Right hindlimb (tissue), 1 donor: ENCODE data around the gene NAXD.
"Not testable (repeated sequence)": the region's sequence is repeated elsewhere in the genome, so short reads cannot be mapped to it uniquely, and the experiment has no call there.

Source experiments
- DNase-seq: peaks from one replicate; pipeline ENCODE4 v3.0.0-alpha.2; 2018

NAXD gene

DNA sequence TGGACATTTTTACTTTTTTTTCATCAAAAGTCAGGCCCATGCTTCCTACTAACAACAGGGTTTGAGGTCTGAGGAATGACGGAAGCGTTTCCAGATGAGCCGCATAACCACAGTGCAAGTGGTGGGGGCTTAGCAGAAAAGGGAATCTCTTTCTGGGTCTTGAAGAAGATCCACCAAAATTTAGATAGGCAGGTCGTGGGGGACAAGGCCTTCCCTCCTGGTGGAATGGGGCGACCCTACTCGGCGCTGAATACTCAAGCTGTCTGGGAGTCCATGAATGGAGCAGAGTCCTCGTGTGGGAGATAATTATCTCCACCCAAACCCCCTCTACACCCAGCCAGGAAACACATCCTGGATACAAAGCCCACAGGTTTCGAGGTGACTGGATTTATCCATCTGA lies 53.7 kb downstream of the NAXD start:
- DNase-seq, result no peak

DNA sequence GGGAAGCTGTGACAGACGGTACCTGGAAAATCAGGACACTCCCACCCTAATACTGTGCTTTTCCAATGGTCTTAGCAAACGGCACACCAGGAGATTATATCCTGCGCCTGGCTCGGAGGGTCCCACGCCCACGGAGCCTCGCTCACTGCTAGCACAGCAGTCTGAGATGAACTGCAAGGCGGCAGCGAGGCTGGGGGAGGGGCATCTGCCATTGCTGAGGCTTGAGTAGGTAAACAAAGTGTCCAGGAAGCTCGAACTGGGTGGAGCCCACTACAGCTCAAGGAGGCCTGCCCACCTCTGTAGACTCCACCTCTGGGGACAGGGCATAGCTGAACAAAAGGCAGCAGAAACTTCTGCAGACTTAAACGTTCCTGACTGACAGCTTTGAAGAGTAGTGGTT lies 54.5 kb downstream of the NAXD start:
- not testable (repeated sequence) for DNase-seq

DNA sequence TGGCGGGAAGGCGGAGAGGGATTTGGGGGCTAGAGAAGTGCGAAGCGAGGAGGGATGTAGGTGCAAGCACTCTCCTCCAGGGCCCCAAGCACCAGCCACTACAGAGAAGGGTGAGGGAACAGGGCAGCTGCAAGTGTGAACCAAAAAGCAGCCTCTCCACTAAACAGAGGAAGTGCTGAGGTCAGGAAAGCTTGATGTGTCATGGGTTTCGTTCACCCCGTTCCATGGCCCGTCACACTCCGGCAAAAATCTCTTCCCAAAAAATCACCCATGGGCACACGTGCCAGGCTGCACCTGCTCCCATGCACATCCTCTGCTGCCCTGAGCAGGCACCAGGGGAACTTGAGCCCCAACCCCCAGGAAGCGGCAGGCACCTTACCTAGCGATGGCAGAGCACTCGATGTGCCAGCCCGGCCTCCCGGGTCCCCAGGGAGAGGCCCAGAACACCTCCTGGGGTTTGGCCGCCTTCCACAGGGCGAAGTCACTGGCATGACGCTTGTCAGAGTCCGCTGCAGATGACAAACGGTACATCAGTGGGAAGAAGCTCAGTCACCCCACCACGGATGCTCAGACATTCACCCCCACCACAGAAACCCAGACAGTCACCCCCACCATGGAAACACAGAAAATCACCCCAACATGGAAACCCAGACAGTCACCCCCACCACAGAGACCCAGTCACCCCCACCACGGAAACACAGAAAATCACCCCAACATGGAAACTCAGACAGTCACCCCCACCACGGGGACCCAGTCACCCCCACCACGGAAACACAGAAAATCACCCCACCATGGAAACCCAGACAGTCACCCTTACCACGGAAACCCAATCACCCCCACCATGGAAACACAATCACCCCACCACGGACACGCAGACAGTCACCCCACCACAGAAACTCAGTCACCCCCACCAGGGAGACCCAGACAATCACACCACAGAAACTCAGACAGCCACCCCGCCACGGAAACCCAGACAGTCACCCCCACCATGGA lies 61.5 kb downstream of the NAXD start:
- no peak for DNase-seq

DNA sequence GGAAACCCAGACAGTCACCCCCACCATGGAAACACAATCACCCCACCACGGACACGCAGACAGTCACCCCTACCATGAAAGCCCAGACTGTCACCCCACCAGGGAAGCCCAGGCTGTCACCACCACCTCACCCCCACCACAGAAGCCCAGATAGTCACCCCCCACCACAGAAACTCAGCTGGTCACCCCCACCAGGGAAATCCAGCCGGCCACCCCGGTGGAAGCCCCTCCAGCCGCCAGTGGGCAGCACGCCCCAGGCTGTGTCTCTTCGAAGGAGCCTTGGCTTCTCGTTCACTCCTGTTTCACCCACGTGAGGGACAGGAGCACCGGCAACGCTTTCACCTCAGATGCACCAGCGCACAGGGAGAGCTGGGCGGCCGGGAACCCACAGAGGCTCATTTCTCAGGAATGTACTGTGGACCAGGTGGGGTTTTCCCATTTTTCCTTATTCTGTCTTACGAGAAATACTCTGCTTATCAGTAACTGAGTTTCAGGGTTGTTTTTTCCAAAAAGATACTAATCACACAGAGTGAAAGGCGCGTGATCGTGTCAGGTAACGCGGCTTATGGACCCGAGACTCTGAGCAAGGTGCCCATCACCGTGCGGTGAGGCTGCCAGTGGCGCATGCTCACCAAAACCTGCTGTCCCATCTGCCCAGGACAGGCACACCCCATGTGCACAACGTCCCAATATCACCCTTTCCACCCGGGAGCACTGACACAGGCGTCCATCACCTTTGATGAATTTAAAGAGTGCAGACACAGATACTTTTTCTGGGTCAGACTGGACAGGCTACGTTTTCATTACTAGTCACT lies 62.6 kb downstream of the NAXD start:
- no peak for DNase-seq

DNA sequence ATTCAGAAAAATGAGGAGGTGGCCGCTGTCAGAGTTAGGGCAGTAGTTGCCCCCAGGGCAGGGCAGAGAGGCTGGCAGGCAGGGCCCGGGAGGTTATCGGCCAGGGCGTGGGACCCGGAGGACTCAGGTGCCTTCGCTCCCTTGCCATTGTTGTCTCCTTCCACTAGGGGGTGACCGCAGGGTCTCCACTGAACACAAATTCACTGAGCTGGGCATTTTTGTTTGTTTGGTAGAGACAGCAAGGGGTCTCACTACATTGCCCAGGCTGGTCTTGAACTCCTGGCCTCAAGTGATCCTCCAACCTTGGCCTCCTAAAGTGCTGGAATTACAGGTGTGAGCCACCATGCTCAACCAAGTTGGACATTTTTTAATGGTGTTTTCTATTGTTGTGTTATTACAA lies 65.5 kb downstream of the NAXD start:
- DNase-seq, result no peak

DNA sequence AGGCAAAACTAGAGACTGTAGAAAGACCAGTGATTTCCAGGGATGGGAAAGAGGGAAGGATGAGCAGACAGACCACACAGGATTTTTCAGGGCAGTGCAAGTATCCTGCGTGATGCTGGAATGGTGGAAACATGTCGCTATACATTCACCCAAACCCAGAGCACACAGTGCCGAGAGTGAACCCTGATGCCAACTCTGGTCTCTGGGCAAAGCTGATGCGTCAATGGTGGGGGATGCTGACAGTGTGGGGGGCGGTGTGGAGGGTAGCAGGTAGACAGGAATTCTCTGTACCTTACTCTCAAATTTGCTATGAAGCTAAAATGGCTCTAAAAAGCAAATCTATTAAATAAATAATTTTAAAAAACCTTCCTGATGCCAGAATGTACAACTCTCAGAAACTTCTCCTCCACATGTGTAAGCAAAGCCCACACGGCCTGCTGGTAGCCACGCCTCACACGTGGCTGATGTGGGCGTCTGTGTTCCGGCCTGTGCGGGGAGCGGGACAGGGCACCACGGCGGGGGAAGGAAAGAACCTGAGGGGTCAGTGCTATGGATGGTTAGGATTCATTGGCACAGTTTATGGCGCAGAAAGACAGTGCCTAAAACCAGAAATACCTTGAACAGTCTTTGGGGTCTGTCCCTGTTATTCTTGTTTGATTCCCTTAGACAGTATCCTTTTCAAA lies 66.7 kb downstream of the NAXD start:
- no peak for DNase-seq

DNA sequence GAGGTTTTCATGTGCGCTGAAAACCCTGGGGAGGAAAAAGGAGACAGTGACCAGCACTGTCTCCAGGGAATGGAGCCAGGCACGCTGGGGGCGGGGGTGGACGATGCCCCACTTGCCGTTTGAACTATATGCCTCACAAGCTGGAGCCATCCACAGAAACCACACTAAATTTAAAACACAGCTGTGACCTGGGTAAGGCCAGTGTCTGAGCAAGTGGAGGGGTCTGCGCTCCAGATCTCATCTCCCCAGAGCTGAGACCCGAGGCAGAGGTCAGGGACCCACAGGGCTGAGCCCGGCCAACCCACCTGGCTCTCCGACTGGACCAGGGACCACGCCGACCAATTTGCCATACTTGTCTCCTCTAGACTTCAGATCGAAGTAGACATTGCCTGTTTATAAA lies 67.4 kb downstream of the NAXD start:
- no peak for DNase-seq

DNA sequence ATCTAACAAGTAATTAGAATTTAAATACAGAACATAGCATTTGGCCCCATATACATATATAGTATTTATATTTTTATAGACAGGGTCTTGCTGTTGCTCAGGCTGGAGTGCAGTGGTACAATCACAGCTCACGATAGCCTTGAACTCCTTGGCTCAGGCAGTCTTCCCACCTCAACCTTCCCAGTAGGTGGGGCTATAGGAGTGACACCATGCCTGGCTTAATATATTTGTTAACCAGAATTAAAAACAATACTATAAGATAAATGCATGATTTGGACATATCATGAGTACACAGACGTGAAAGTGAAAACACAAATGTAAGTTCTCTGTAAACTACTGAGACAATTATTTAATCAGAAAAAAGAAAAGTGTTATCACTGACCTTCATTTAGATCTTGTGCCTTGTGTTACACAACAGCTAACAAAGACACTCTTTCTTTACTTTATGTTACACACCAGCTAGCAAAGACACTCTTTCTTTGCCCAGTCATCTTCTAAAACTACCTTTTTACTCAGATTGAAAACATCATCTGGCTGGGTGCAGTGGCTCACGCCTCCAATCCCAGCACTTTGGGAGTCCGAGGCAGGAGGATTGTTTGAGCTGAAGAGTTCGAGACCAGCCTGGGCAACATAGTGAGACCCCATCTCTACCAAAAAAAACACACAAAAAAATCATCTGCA lies 68.0 kb downstream of the NAXD start:
- DNase-seq, result no peak

DNA sequence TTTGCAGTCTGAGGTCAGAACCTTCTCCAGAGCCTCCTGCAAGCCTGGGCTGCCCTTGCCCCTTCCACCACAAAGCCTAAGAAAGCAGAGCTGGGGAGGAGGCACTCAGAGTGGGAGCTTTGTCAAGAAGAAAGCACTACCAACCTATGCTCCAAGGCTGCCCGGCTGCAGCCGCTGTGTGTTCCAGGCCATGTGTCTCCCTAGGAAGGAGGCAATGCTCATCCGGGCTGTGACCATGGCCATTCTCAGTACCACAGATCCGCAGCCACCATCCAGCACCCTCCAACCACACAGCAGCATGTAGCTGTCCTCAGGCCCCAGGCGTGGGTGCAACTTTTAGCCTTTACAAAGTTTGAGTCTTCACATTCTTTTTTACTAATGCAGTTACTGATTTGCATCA lies 68.6 kb downstream of the NAXD start:
- DNase-seq, result no peak

DNA sequence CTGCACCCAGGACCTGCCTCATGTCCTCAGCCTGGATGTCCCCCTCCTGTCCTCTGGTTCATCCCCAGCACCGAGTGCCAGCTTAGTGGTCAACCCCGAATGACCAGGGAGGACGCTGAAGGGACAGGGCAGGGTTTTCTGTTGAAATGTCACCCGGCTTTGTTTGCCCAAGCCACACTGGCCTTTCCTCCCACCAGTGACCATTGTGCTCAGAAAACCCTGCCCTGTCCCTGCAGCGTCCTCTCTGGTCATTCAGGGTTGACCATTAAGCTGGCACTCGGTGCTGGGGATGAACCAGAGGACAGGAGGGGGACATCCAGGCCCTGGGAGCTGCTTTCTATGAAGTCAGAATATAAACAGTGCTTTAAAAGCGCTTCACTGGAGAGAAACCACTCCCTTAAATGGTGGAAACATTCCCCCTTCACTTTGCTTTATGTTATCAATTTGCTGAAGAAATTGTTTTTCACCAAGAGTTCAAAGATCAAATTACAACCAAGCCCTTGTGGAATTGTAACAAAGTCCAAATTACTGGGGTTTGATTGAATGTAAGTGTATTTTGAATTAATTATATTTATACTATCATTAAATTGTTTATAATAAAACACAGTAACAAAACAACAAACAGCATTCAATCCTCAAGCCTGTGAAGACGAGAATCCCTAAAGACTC lies 69.2 kb downstream of the NAXD start:
- DNase-seq, result no peak

DNA sequence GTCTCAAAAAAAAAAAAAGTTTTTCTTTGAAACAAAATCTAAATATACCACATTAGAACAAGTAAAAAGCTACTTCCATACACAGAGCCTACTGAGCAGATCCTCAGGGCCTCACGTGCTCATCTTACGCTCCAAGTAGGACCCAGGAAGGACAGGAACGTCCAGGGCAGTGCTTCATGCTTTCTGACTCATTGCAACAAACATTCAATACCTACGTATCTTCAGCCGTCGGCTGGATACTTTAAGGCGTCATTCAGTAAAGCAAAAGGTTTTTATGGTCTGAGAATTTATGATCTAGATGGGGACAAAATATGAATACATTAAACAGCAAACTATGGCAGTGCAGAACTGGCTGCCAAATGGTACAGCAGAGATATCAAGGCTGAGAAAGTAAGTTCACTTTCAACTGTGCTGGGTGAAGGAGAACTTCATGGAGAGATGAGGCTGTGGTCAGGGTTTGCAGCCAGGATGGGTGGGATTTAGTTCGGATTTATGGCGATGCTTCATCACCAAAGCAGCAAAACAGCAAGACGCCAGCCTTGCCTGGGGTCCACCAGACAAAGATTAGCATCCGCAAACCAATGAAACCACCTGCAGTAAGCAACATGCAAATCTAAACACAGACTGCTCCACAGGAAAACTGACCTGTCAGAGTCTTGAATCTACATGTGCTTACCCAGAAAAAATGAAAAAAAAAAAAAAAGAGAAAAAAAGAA lies 70.1 kb downstream of the NAXD start:
- no peak for DNase-seq

DNA sequence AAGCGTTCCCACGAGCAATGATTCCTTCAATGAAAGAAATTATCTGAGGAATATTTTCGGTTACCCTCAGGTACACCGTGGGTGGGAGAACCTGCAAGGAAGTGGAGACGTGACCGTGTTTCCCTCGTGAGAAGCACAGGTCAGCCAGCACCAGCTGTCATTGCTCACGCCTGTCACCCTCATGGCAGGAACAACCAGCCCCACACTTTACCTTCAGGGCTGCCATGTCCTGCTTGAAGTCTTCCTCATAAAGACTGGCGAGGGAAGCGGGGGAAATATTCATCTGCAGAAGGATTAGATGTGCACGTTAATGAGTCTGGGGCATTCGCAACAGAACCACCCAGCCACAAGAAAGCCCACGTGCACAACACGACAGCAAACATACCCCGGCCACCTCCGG lies 72.4 kb downstream of the NAXD start:
- no peak for DNase-seq

DNA sequence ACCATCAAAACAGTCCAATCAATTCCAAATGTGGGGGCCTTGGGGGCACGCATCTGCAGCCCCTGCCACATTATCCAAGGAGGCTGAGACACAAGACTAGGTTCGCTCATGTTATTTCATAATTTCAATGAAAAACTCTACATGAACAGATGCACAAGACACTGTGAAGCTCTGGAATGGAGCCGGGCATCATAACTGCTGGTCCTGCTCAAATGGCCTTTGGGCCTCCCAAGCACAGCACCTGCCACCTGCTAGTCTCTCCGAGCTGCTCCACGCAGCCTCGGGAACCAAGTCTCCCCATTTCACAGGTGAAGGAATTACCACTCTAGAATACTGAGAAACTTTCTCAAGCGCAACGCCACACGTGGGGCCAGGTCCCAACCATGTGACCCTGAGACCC lies 73.7 kb downstream of the NAXD start:
- no peak for DNase-seq
